Thoracic aorta (tissue), 2 donors: ENCODE results near the gene CXCR3. TPM values are rescaled to one million over a fixed set of nuclear protein-coding genes. Genes with fewer than 3 reads are reported as not detected.

Experiments used
- ATAC-seq: fragments of 150-250 bp; one replicate; pipeline ENCODE4 v1.8.0; 2017; ENCODE audit warnings: low read depth; ENCODE audit not compliant: insufficient number of reproducible peaks, low FRiP score
- DNase-seq: peaks from one replicate; pipeline ENCODE4 v3.0.0-alpha.2; 2020; ENCODE audit warnings: low spot score
- H3K27ac ChIP-seq, 2 donors: fragments of 200-600 bp; sonication (generic); 1 replicate in 1 of 2; 2 replicates in 1 of 2; pipeline ENCODE4 v1.5.1; 2016; ENCODE audit warnings: mild to moderate bottlenecking in 2 of 2, moderate library complexity in 2 of 2
- H3K27me3 ChIP-seq: fragments of 200-600 bp; sonication (generic); replicated peaks from 2 replicates; pipeline ENCODE4 v1.6.0; 2016; ENCODE audit warnings: mild to moderate bottlenecking; ENCODE audit not compliant: insufficient read depth
- H3K36me3 ChIP-seq: fragments of 200-600 bp; sonication (generic); one replicate; pipeline ENCODE4 v1.5.1; 2016
- H3K4me1 ChIP-seq, 2 donors: fragments of 200-600 bp; sonication (generic); 1 replicate in 1 of 2; 2 replicates in 1 of 2; pipeline versions ENCODE4 v1.5.1 to v1.6.0; 2016; ENCODE audit warnings: low read depth in 2 of 2, mild to moderate bottlenecking in 1 of 2; ENCODE audit not compliant: control insufficient read depth in 1 of 2
- H3K4me3 ChIP-seq: fragments of 200-600 bp; sonication (generic); 2 replicates; pipeline ENCODE4 v1.5.1; 2016; ENCODE audit warnings: mild to moderate bottlenecking
- H3K9me3 ChIP-seq: fragments of 200-600 bp; sonication (generic); 2 replicates; pipeline ENCODE4 v1.5.1; 2016
- total RNA-seq, 2 donors: library from RNA; depleted of rRNA; stranded (reverse); fragments of >200 nt; gene quantifications; one replicate each; pipeline versions ENCODE4 v1.1.0 to v1.2.3, GENCODE V29; 2016
- TF ChIP-seq, protein P1 (sequence below): fragments of 200-600 bp; sonication (generic); IDR thresholded peaks from one replicate; pipeline ENCODE4 v1.5.1; 2019; ENCODE audit warnings: antibody characterized with exemption

The CXCR3 gene
- total RNA-seq, 2 donors from 2014 or later: 0.99 TPM; not detected in 1

DNA sequence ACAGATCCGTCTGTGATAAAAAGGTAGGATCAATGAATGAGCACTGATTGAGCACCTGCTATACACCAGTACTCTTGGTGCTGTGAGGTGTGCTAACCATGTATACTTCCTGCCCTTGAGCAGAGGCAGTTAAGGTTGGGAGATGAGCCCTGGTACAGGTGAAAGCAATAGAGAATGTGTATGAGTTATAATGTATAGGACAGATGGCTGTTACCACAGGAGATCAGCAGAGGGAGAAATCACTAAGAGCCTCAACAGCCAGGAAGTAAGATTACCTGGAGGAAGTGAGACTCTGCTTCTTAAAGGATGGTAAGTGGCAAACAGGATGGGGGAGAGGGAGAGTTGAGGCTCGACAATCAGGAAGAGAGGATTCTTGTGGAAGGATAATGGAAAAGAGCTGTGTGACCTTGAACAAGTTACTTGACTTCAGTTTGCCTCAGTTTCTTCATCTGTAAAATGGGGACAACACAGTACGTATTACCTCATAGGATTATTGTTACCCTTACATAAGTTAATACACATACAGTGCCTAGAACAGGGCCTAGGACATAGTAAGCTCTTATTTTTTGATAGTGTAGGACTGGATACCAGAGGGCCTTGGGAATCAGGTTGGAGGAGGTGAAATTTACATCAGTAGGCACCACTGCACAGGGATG is 9.1 kb downstream of the CXCR3 start:
- TF ChIP-seq, protein P1, sequence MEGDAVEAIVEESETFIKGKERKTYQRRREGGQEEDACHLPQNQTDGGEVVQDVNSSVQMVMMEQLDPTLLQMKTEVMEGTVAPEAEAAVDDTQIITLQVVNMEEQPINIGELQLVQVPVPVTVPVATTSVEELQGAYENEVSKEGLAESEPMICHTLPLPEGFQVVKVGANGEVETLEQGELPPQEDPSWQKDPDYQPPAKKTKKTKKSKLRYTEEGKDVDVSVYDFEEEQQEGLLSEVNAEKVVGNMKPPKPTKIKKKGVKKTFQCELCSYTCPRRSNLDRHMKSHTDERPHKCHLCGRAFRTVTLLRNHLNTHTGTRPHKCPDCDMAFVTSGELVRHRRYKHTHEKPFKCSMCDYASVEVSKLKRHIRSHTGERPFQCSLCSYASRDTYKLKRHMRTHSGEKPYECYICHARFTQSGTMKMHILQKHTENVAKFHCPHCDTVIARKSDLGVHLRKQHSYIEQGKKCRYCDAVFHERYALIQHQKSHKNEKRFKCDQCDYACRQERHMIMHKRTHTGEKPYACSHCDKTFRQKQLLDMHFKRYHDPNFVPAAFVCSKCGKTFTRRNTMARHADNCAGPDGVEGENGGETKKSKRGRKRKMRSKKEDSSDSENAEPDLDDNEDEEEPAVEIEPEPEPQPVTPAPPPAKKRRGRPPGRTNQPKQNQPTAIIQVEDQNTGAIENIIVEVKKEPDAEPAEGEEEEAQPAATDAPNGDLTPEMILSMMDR: no peak
- Histone ChIP-seq H3K4me3 (no peak overlapping the region), H3K27ac (no peak overlapping the region), H3K9me3 (no peaks in the 10 kb centered on the region), H3K4me1 (no peaks in the 10 kb centered on the region), H3K36me3 (peaks cover 24% of the 10 kb centered on the region), H3K27me3 (no peaks in the 10 kb centered on the region)
- DNase-seq (no peak), ATAC-seq (no peak)

DNA sequence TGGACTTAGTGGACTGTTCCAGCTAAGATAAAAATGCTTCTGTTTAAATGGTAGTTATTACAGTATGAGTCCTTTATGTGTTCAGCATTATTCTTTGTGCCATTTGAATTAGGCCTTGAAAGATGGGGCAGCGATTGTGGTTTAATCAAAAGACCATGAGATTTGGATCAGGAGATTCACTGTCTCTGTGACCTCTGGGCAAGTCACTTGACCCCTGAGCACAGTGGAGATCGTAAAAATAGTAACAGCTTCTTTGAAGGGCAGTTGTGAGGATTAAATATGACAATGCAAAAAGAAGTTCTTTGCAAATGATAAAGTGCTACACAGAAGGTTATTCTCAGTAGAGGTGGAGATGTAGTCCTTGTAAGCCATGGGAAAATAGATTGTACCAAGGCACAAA is 10.8 kb downstream of the CXCR3 start:
- no peaks in the 10 kb centered on the region for H3K9me3 ChIP-seq
- DNase-seq (no peak), ATAC-seq (no peak)
- no peak overlapping the region for H3K27ac ChIP-seq
- H3K27me3 ChIP-seq: no peaks in the 10 kb centered on the region
- H3K4me1 ChIP-seq: no peaks in the 10 kb centered on the region
- H3K4me3 ChIP-seq: no peak overlapping the region
- TF ChIP-seq, protein P1: no peak
- peaks cover 24% of the 10 kb centered on the region for H3K36me3 ChIP-seq

DNA sequence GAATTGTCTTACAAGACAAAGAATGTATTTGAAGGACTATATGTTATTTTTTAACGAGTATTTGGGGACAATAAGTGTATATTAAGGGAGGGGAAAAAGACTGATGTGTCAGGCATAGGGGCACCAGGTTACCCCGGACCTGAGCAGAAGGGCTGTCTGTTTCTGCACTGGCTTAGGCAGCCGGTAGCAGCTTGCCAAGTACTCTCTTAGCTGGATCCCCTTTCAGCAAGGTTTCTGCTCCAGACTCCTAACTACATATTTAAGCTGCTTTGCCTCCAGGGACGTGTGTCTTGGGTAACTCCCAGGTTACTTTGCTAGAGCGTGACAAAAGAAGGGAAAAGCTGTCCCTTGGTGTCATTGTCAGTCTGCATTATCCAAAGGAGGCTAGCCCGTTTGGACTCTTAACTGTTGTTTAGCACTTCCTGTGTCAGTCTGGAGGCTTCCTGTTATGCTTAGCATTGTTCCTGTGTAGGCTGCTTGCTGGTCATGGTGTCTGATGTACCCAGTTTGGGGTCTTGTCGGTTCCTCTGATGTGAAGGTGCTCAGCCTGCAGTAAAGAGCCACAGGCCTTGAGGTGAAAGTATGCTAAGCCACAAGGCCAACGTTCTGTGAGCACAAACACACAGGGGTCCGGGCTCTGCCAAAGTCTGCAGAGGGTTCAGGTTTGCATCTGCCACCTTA is 11.6 kb downstream of the CXCR3 start:
- Histone ChIP-seq H3K4me3 (no peak overlapping the region), H3K36me3 (peaks cover 24% of the 10 kb centered on the region)
- no peak for ATAC-seq

DNA sequence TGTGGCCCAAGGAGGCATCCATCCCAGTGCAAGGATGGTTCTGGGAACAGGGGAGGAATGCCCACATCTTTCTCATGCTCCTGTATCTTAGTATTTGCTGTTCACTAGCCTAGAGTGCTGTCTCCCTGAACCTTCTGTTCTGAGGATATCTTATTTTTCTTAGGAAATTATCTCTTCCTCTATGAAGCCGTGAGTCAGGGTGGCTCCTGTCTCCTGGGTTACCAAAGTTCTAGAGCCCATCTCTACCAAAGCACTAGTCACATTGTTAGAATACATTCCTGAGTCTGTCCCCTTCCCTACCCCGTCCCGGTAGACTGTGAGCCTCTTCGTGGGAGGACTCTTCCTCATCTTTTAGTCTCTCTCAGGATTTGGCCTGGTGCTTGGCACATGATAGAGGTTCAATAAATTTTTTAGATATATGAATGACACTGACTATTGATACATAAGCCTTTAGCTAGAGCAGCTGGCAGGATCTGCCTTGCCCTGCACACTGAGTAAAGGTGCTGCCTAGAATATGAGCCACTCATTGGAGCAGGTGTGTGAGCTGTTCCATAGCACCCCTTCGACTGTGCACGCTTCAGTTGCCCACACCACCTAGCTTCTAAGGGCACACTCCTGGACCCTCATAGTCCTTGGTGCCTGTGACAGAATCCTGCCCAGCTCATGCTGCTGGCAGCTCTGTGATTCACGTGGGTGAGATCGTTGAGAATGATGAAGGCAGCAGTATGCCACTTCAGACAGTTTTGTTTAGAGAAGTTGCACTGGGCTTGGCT is 13.3 kb downstream of the CXCR3 start:
- no peak overlapping the region for H3K4me3 ChIP-seq
- no peak for ATAC-seq
- TF ChIP-seq, protein P1: no peak

More for the DNA sequence above, 11.6 kb downstream of the CXCR3 start:
- TF ChIP-seq, protein P1: no peak
- no peak for DNase-seq
- H3K4me1 ChIP-seq: no peaks in the 10 kb centered on the region
- H3K27ac ChIP-seq: no peak overlapping the region
- H3K9me3 ChIP-seq: no peaks in the 10 kb centered on the region
- no peaks in the 10 kb centered on the region for H3K27me3 ChIP-seq

DNA sequence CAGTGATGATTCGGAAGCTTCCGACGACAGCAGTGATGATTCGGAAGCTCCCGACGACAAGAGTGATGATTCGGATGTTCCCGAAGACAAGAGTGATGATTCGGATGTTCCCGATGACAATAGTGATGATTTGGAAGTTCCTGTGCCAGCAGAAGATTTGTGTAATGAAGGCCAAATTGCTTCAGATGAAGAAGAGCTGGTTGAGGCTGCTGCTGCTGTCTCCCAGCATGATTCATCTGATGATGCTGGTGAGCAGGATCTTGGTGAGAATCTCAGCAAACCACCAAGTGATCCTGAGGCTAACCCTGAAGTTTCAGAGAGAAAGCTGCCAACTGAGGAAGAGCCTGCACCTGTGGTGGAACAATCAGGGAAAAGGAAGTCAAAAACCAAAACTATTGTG is 14.2 kb downstream of the CXCR3 start:
- TF ChIP-seq, protein P1: no peak
- Histone ChIP-seq H3K9me3 (no peaks in the 10 kb centered on the region), H3K27me3 (no peaks in the 10 kb centered on the region), H3K36me3 (peaks cover 15% of the 10 kb centered on the region), H3K4me1 (no peaks in the 10 kb centered on the region), H3K4me3 (no peak overlapping the region), H3K27ac (no peak overlapping the region)
- ATAC-seq: no peak
- DNase-seq: no peak

More for the DNA sequence above, 13.3 kb downstream of the CXCR3 start:
- H3K27ac ChIP-seq: no peak overlapping the region
- H3K9me3 ChIP-seq: no peaks in the 10 kb centered on the region
- no peak for DNase-seq
- no peaks in the 10 kb centered on the region for H3K4me1 ChIP-seq
- peaks cover 21% of the 10 kb centered on the region for H3K36me3 ChIP-seq
- no peaks in the 10 kb centered on the region for H3K27me3 ChIP-seq
